DOHH2 (cell line): Measurements from ENCODE around the gene HBA2.
"Not testable (repeated sequence)": the region's sequence is repeated elsewhere in the genome, so short reads cannot be mapped to it uniquely, and the experiment has no call there.

Experiments
- H3F3A ChIP-seq: fragments of 200-600 bp; sonication (generic), shearing (Covaris generic); 2 replicates; pipeline ENCODE4 v1.6.0; 2016; ENCODE audit warnings: antibody characterized with exemption, mild to moderate bottlenecking; ENCODE audit not compliant: control insufficient read depth, insufficient read depth
- H3K27ac ChIP-seq: fragments of 200-600 bp; sonication (generic); 2 replicates; pipeline ENCODE4 v1.5.1; 2014; ENCODE audit warnings: low read depth, mild to moderate bottlenecking, low read length, moderate library complexity
- H3K27me3 ChIP-seq: fragments of 200-600 bp; sonication (generic); 2 replicates; pipeline ENCODE4 v1.6.1; 2014; ENCODE audit warnings: mild to moderate bottlenecking, low read length, mixed read lengths; ENCODE audit not compliant: control insufficient read depth
- H3K36me3 ChIP-seq: fragments of 200-600 bp; sonication (generic); 2 replicates; pipeline ENCODE4 v1.6.1; 2014; ENCODE audit warnings: mild to moderate bottlenecking, low read length, moderate library complexity, mixed read lengths; ENCODE audit not compliant: control insufficient read depth
- H3K4me1 ChIP-seq: fragments of 200-600 bp; sonication (generic); 2 replicates; pipeline ENCODE4 v1.6.1; 2014; ENCODE audit warnings: mild to moderate bottlenecking, low read length, mixed read lengths; ENCODE audit not compliant: control insufficient read depth
- H3K4me2 ChIP-seq: fragments of 200-600 bp; sonication (generic); 2 replicates; pipeline ENCODE4 v1.6.0; 2014; ENCODE audit warnings: mild to moderate bottlenecking, low read length, moderate library complexity
- H3K4me3 ChIP-seq: fragments of 200-600 bp; sonication (generic); 2 replicates; pipeline ENCODE4 v1.5.1; 2014; ENCODE audit warnings: mild to moderate bottlenecking, low read length, mixed read lengths
- H3K79me2 ChIP-seq: fragments of 200-600 bp; sonication (generic); 2 replicates; pipeline ENCODE4 v1.6.1; 2014; ENCODE audit warnings: mild to moderate bottlenecking, low read length, mixed read lengths; ENCODE audit not compliant: control insufficient read depth
- H3K9me2 ChIP-seq: fragments of 200-600 bp; sonication (generic); replicated peaks from 2 replicates; pipeline ENCODE4 v1.6.1; 2014; ENCODE audit warnings: mild to moderate bottlenecking, low read length, mixed read lengths; ENCODE audit not compliant: control insufficient read depth
- H3K9me3 ChIP-seq: fragments of 200-600 bp; sonication (generic); 2 replicates; pipeline ENCODE4 v1.6.1; 2014; ENCODE audit warnings: antibody characterized with exemption, low read length, mixed read lengths; ENCODE audit not compliant: control insufficient read depth, insufficient read depth
- H4K20me1 ChIP-seq: fragments of 200-600 bp; sonication (generic); 2 replicates; pipeline ENCODE4 v1.6.0; 2014; ENCODE audit warnings: low read depth, mild to moderate bottlenecking, antibody characterized with exemption, low read length, moderate library complexity; ENCODE audit not compliant: control insufficient read depth, insufficient read depth
- EZH2phosphoT487 ChIP-seq: fragments of 200-600 bp; sonication (generic); IDR thresholded peaks from 2 replicates; pipeline ENCODE4 v1.6.1; 2017; ENCODE audit warnings: borderline replicate concordance, mild to moderate bottlenecking, antibody characterized with exemption, low read length, moderate library complexity, mixed read lengths
- TF ChIP-seq, protein P1 (sequence below): fragments of 200-600 bp; sonication (generic); IDR thresholded peaks from one replicate; pipeline ENCODE4 v1.5.1; 2014; ENCODE audit warnings: antibody characterized with exemption, mild to moderate bottlenecking, low read depth, low read length; ENCODE audit not compliant: poor library complexity, severe bottlenecking

Gene HBA2

DNA sequence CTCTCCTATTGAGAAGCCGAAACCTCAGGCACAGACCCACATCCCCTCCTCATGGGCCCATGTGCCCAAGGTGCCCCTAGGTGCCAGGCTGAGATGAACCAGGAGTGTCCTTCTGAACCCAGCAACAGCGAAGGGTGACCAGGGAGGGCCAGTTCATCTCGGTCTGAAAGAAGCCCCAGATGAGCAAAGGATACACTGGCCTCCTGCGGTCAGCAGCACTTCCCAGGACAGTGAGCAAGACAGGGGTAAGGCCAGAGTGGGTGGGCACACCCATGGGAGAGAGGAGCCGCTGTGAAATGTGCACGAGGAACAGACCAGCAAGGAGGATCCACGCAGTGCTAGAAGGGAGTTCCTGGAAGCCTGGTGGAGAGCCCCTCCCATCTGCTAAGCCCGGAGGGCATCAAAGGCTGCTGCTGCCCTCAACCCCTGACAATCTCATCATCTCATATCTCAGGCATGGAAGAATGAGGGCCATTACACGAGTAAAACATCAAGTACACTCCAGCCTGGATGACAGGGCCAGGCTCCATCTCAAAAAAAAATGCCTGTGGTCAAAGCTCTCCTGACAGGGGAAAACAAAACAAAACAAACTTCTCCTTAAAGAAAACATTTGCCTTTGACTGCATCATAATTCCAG lies 23.5 kb upstream of the HBA2 start:
- Histone ChIP-seq H3K36me3 (no peaks in the 10 kb centered on the region), H3K4me3 (no peak overlapping the region), H4K20me1 (no peaks in the 10 kb centered on the region), H3K9me3 (no peaks in the 10 kb centered on the region), H3K27me3 (peaks cover 21% of the 10 kb centered on the region), H3K9me2 (no peaks in the 10 kb centered on the region), H3K79me2 (no peaks in the 10 kb centered on the region), H3K4me1 (no peaks in the 10 kb centered on the region), H3K27ac (no peak overlapping the region), H3F3A (no peaks in the 10 kb centered on the region), H3K4me2 (no peak overlapping the region)
- TF ChIP-seq, protein P1, sequence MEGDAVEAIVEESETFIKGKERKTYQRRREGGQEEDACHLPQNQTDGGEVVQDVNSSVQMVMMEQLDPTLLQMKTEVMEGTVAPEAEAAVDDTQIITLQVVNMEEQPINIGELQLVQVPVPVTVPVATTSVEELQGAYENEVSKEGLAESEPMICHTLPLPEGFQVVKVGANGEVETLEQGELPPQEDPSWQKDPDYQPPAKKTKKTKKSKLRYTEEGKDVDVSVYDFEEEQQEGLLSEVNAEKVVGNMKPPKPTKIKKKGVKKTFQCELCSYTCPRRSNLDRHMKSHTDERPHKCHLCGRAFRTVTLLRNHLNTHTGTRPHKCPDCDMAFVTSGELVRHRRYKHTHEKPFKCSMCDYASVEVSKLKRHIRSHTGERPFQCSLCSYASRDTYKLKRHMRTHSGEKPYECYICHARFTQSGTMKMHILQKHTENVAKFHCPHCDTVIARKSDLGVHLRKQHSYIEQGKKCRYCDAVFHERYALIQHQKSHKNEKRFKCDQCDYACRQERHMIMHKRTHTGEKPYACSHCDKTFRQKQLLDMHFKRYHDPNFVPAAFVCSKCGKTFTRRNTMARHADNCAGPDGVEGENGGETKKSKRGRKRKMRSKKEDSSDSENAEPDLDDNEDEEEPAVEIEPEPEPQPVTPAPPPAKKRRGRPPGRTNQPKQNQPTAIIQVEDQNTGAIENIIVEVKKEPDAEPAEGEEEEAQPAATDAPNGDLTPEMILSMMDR, result no peak
- no peak for TF ChIP-seq EZH2phosphoT487

DNA sequence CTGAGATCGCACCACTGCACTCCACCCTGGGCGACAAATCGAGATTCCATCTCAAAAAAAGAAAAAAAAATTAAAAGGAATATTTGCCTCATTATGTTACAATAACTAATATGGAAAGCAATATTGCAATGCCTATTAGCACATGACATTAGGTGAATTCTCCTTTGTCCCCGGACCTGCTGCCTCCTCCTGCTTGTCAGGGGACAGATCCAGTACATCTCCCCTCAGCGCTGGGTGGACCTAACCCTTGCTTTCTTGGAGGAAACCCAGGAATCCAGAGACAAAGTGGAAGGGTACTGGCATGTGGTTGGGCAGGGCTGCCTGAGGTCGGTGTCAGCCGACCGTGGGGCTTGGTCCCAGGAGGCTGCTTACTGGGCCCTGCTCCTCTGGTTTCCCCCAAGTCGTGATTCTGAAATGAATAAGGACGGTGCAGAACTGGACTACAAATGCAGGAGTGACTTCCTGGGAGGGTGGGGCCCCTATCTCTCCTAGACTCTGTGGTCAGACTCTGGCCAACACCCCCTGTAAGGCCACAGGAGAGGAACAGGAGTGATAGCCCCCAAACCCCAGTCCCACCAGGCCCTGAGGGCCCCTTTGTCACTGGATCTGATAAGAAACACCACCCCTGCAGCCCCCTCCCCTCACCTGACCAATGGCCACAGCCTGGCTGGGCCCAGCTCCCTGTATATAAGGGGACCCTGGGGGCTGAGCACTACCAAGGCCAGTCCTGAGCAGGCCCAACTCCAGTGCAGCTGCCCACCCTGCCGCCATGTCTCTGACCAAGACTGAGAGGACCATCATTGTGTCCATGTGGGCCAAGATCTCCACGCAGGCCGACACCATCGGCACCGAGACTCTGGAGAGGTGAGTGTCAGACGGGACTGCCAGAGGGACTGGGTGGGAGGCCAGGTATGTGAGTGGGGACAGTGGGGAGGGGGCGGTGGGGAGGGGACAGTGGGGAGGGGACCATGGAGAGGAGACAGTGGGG lies 20.2 kb upstream of the HBA2 start, which contains the start of gene HBZ:
HBZ (plus strand) TSS at position 504 of the 988 bp plus-strand sequence; CDS start at position 770, 266 bp downstream.
- no peak within 1 kb of the TSS for H3K4me2 ChIP-seq
- TF ChIP-seq, protein P1, result no peak
- TF ChIP-seq EZH2phosphoT487, result no peak
- H3K27ac ChIP-seq, result no peak within 1 kb of the TSS
- H3K79me2 ChIP-seq, result no peaks in the 10 kb centered on the region
- no peaks in the 10 kb centered on the region for H3K36me3 ChIP-seq
- no peaks in the 10 kb centered on the region for H3K4me1 ChIP-seq
- H4K20me1 ChIP-seq, result no peaks in the 10 kb centered on the region
- peaks cover 12% of the 10 kb centered on the region; the same call in 1 of the 2 replicates for H3K27me3 ChIP-seq
- no peak within 1 kb of the TSS for H3K4me3 ChIP-seq
- H3K9me2 ChIP-seq, result no peaks in the 10 kb centered on the region
- H3K9me3 ChIP-seq, result no peaks in the 10 kb centered on the region
- no peaks in the 10 kb centered on the region for H3F3A ChIP-seq

DNA sequence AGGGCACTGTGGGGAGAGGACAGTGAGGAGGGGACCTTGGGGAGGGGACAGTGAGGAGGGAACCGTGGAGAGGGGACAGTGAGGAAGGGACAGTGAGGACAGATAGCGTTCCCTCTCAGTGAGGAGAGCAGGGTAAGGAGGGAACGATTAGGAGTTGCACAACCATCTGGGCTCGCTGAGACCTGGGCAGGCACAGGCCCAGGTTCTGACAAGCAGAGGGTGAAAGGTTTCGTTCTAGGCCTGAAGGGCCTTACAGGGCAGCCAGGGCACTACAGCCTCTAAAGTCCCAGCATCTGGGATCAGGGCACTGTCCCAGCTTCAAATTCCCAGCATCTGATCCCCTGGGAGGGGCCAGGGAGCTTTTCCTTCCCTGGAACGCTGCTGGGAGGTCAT lies 19.6 kb upstream of the HBA2 start:
- not testable (repeated sequence) for H3K9me2 ChIP-seq, H3K9me3 ChIP-seq, H3K4me2 ChIP-seq, H3F3A ChIP-seq, H3K36me3 ChIP-seq, H3K4me1 ChIP-seq, H3K79me2 ChIP-seq, H3K4me3 ChIP-seq, H3K27ac ChIP-seq, H4K20me1 ChIP-seq
- peaks cover 12% of the 10 kb centered on the region; the same call in 1 of the 2 replicates for H3K27me3 ChIP-seq

DNA sequence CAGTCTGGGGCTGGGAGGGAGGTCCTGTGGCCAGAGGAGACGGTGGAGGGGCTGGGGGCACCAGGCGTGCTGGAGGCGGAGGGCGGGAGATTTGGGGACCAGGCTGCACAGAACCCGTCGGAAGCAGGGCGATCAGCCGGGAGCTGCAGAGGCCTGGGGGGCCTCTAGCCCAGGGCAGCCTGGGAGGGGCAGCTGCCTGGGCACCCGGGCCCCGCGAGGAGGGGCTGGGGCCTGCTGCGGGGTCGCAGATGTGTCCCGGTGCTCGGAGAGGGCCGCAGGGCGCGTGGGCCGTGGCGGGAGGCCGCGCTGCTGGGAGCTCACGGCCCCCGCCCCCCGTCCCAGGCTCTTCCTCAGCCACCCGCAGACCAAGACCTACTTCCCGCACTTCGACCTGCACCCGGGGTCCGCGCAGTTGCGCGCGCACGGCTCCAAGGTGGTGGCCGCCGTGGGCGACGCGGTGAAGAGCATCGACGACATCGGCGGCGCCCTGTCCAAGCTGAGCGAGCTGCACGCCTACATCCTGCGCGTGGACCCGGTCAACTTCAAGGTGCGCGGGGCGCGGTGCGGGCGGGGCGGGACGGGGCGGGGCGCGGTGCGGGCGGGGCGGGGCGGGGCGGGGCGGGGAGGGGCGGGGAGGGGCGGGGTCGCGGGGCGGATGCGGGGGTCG lies 19.0 kb upstream of the HBA2 start:
- H3K27me3 ChIP-seq, result peaks cover 12% of the 10 kb centered on the region; the same call in 1 of the 2 replicates
- not testable (repeated sequence) for H3K79me2 ChIP-seq, H3K27ac ChIP-seq, H3K9me3 ChIP-seq, H3K4me3 ChIP-seq, H3K4me1 ChIP-seq, H3K4me2 ChIP-seq, H4K20me1 ChIP-seq, H3K36me3 ChIP-seq, H3F3A ChIP-seq, H3K9me2 ChIP-seq
